Measurements from ENCODE around the gene PSMD6. TPM values are rescaled to one million over a fixed set of nuclear protein-coding genes. Genes with fewer than 3 reads are reported as not detected.

The PSMD6 gene
- total and polyA plus RNA-seq, 2 donors = 60.9 to 78.8 TPM

Small RNAs within 50 kb of the gene (small RNA-seq; reads per million reads assigned to genes)
- not detected for gene RF00012

Other genes starting within 250 kb of the PSMD6 start
- not detected for gene C3orf49, start 204.2 kb downstream of the PSMD6 start, total RNA-seq
- not detected for gene C3orf49, start 204.2 kb downstream of the PSMD6 start, polyA plus RNA-seq
- gene THOC7, start 159.7 kb downstream of the PSMD6 start, total RNA-seq = 51.2 TPM
- 63.5 TPM for gene THOC7, start 159.7 kb downstream of the PSMD6 start, polyA plus RNA-seq
- gene ATXN7, start 159.6 kb downstream of the PSMD6 start, total RNA-seq = 27.0 TPM
- gene ATXN7, start 159.6 kb downstream of the PSMD6 start, polyA plus RNA-seq = 6.2 TPM
- gene SCAANT1, start 111.1 kb downstream of the PSMD6 start, total RNA-seq = not detected
- not detected for gene SCAANT1, start 111.1 kb downstream of the PSMD6 start, polyA plus RNA-seq
- gene PRICKLE2, start 202.0 kb upstream of the PSMD6 start, total RNA-seq = 89.7 TPM
- gene PRICKLE2, start 202.0 kb upstream of the PSMD6 start, polyA plus RNA-seq = 22.4 TPM